Neural progenitor cell (in vitro differentiated cells): ENCODE results near the gene DUSP18.

Experiments used
- CTCF ChIP-seq: fragments of 200-600 bp; sonication (generic); IDR thresholded peaks from 2 replicates; pipeline ENCODE4 v1.5.1; 2017; ENCODE audit warnings: antibody characterized with exemption, mild to moderate bottlenecking
- EZH2 ChIP-seq: fragments of 200-600 bp; sonication (generic); IDR thresholded peaks from 2 replicates; pipeline ENCODE4 v1.6.1; 2017; ENCODE audit warnings: antibody characterized with exemption, mild to moderate bottlenecking, moderate library complexity
- EZH2phosphoT487 ChIP-seq: fragments of 200-600 bp; sonication (generic); IDR thresholded peaks from 2 replicates; pipeline ENCODE4 v1.6.1; 2017; ENCODE audit warnings: antibody characterized with exemption

- TF ChIP-seq CTCF = no peak
- TF ChIP-seq EZH2 = no peak
- no peak for TF ChIP-seq EZH2phosphoT487
Observed at GRCh38 chr22:30637701-30638114, 30.0 kb downstream of the DUSP18 start.
